Lung (tissue), 12 donors: ENCODE data around the gene VAT1L. TPM values are rescaled to one million over a fixed set of nuclear protein-coding genes. Genes with fewer than 3 reads are reported as not detected.

Source experiments
- ATAC-seq: fragments of 200-7000 bp; cut with Tn5 transposase; one replicate; pipeline ENCODE4 v1.9.1; 2020; ENCODE audit warnings: moderate number of reproducible peaks; ENCODE audit not compliant: insufficient read depth, low FRiP score
- DNase-seq, 3 donors: peaks; one replicate each; pipeline ENCODE4 v3.0.0-alpha.2; 2013 to 2017
- H3K27ac ChIP-seq, 2 donors: one replicate each; pipeline ENCODE4 v1.5.1; 2013; ENCODE audit warnings: mild to moderate bottlenecking in 2 of 2, moderate library complexity in 2 of 2, control low read depth in 1 of 2, inconsistent platforms in 1 of 2, low read depth in 1 of 2, low read length in 1 of 2
- H3K27me3 ChIP-seq, 3 donors: one replicate each; pipeline ENCODE4 v1.5.1; 2013; ENCODE audit warnings: low read length in 2 of 3; ENCODE audit not compliant: control insufficient read depth in 3 of 3, insufficient read depth in 3 of 3
- H3K36me3 ChIP-seq, 4 donors: one replicate each; pipeline ENCODE4 v1.5.1; 2013; ENCODE audit warnings: low read length in 4 of 4, mild to moderate bottlenecking in 1 of 4, moderate library complexity in 1 of 4; ENCODE audit not compliant: control insufficient read depth in 4 of 4, insufficient read depth in 4 of 4
- H3K4me1 ChIP-seq, 5 donors: one replicate each; pipeline ENCODE4 v1.5.1; 2013; ENCODE audit warnings: low read length in 5 of 5, mild to moderate bottlenecking in 2 of 5, moderate library complexity in 1 of 5; ENCODE audit not compliant: control insufficient read depth in 5 of 5, insufficient read depth in 5 of 5
- H3K4me3 ChIP-seq: one replicate; pipeline ENCODE4 v1.5.1; 2013; ENCODE audit warnings: mild to moderate bottlenecking, control low read depth, moderate library complexity
- H3K9ac ChIP-seq, 2 donors: one replicate each; pipeline ENCODE4 v1.5.1; 2013; ENCODE audit warnings: low read length in 2 of 2, control low read depth in 1 of 2; ENCODE audit not compliant: insufficient read depth in 1 of 2
- H3K9me3 ChIP-seq, 4 donors: one replicate each; pipeline ENCODE4 v1.5.1; 2013; ENCODE audit warnings: low read length in 3 of 4, mild to moderate bottlenecking in 1 of 4, moderate library complexity in 1 of 4; ENCODE audit not compliant: control insufficient read depth in 4 of 4, insufficient read depth in 3 of 4
- WGBS, 2 donors: extraction: QIAGEN DNeasy Blood & Tissue Kit; methylation state at CpG; one replicate each; pipeline ENCODE4 v1.1.7; 2013; 5-methylcytosine and 5-hydroxymethylcytosine counted together
- polyA plus RNA-seq, 2 donors: library from polyadenylated mRNA; stranded (reverse); fragments of 200-250 nt; gene quantifications; one replicate each; pipeline ENCODE4 v1.2.1, GENCODE V29; 2013
- total RNA-seq, 2 donors: library from RNA; depleted of rRNA in 1 of 2; stranded (reverse); fragments of >200 nt in 1 of 2; gene quantifications; one replicate each; pipeline ENCODE4 v1.2.1, GENCODE V29; 2014 to 2021
- TF ChIP-seq, protein P1 (sequence below): IDR thresholded peaks from 2 replicates; pipeline ENCODE4 v1.5.1; 2012; ENCODE audit warnings: mild to moderate bottlenecking; ENCODE audit errors: control extremely low read depth, extremely low read depth
- donor health status: control.
- donor health status: control.
- donor health status: Bipolar disorder and iron deficiency.
- donor health status: healthy.
- donor health status: DM: yes; HTN: yes; CAD: no.

VAT1L gene
- total and polyA plus RNA-seq, 4 donors: 0.14 to 3.3 (median 0.26) TPM

DNA sequence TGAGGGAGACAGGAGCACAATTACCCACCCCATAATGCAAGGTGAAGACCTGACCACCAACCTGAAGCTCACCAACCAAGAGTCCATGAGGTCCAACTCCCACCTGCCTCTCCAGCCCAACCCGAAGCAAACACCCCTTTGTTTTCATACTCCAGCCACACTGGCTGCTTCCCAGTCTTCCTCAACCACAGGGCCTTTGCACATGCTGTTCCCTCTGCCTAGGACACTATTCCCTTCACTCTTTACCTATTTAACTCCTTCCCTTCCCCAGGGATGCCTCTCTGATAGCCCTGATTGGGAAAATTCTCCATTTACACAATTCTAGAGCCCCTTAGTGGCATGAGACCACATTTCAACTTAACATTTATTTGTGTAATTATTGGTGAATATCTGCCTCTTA lies 86.0 kb downstream of the VAT1L start:
- Histone ChIP-seq H3K4me3 (no peak overlapping the region), H3K9me3 (no peaks in the 10 kb centered on the region), H3K36me3 (no peaks in the 10 kb centered on the region), H3K4me1 (peaks cover 0 to 14% (median 9%) of the 10 kb centered on the region in 5 donors), H3K27me3 (no peaks in the 10 kb centered on the region), H3K9ac (no peak overlapping the region), H3K27ac (no peak overlapping the region)
- DNase-seq (no peak), ATAC-seq (no peak)
- 92 to 95% methylated on average over 1 of the region's 1 CpG for WGBS, 2 donors
- TF ChIP-seq, protein P1, sequence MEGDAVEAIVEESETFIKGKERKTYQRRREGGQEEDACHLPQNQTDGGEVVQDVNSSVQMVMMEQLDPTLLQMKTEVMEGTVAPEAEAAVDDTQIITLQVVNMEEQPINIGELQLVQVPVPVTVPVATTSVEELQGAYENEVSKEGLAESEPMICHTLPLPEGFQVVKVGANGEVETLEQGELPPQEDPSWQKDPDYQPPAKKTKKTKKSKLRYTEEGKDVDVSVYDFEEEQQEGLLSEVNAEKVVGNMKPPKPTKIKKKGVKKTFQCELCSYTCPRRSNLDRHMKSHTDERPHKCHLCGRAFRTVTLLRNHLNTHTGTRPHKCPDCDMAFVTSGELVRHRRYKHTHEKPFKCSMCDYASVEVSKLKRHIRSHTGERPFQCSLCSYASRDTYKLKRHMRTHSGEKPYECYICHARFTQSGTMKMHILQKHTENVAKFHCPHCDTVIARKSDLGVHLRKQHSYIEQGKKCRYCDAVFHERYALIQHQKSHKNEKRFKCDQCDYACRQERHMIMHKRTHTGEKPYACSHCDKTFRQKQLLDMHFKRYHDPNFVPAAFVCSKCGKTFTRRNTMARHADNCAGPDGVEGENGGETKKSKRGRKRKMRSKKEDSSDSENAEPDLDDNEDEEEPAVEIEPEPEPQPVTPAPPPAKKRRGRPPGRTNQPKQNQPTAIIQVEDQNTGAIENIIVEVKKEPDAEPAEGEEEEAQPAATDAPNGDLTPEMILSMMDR: no peak

DNA sequence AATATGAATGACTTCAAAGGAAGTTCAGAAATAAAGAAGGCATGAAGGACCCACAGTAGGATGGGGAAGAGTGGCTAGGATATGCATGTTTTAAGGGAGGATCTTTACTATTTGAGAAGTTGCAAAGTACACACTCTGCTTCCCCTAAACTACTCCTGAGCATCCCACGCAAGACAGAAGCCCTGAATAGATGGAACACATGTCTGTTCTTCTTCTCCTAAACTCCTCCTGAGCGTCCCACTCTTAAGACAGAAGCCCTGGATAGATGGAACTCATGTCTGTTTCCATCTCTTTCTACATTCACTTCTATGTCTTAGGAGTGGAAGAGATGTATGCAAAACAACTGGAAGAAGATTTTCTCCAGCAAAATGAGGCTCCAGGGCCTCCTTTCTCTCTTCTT lies 88.4 kb downstream of the VAT1L start:
- ATAC-seq (no peak), DNase-seq (no peak)

DNA sequence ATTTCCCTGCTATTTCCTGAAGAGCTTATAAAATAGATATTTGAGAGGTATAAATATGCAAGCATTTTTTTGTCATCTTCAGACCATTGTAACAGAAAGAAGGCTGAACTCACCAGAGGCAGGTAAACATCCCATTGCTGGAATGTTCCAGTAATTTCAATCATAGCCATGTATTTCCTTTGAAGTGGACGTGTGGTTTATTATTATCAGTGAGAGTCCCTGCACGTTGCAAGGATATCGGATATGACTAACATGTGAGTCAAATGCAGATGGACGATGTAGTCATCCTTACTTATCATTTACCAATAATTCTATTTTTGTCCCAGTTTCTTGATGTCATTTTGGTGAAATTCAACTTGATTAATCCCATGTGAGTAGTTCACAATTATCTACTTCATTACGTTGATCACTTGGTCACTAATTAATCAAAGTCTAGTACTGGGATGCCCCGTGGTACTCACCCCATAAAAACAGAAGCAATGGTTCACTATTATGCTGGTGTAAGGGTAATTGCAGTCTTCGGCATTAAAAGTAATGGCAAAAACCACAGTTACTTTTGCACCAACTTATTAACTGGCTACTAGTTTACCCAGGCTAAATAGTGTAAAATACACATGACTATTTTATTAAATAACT lies 89.5 kb downstream of the VAT1L start:
- TF ChIP-seq, protein P1: no peak
- WGBS, 2 donors: 78 to 85% methylated on average over 7 of the region's 7 CpGs

More for the DNA sequence above, 88.4 kb downstream of the VAT1L start:
- TF ChIP-seq, protein P1: no peak
- WGBS, 2 donors: 83 to 91% methylated on average over 2 of the region's 2 CpGs
- Histone ChIP-seq H3K36me3 (no peaks in the 10 kb centered on the region), H3K27ac (no peak overlapping the region), H3K4me3 (no peak overlapping the region), H3K4me1 (no peaks in the 10 kb centered on the region), H3K9ac (no peak overlapping the region), H3K9me3 (no peaks in the 10 kb centered on the region), H3K27me3 (no peaks in the 10 kb centered on the region)

More for the DNA sequence above, 89.5 kb downstream of the VAT1L start:
- no peak overlapping the region for H3K4me3 ChIP-seq
- no peak for ATAC-seq
- H3K9ac ChIP-seq: no peak overlapping the region
- H3K9me3 ChIP-seq: no peaks in the 10 kb centered on the region
- H3K27ac ChIP-seq: no peak overlapping the region
- no peaks in the 10 kb centered on the region for H3K4me1 ChIP-seq
- no peak for DNase-seq
- H3K27me3 ChIP-seq: no peaks in the 10 kb centered on the region
- no peaks in the 10 kb centered on the region for H3K36me3 ChIP-seq
